ENCODE data around the gene GRID1. TPM values are rescaled to one million over a fixed set of nuclear protein-coding genes. Genes with fewer than 3 reads are reported as not detected.

GRID1 gene
- total and polyA plus RNA-seq, 11 donors: 0.69 to 3.4 (median 1.6) TPM

- no peak for TF ChIP-seq CTCF (IDR thresholded peaks at IDR 0.05)
- no peak for DNase-seq
- Histone ChIP-seq H3K4me1 (peaks cover 0 to 4% (median 0%) of the 10 kb centered on the region in 12 donors), H3K27ac (no peak overlapping the region), H3K27me3 (peaks cover 0 to 5% (median 0%) of the 10 kb centered on the region in 9 donors), H3K9me3 (no peaks in the 10 kb centered on the region), H3K4me3 (no peak overlapping the region), H3K36me3 (no peaks in the 10 kb centered on the region)
- 85 to 91% (median 89%) methylated on average over 3 to 6 of the region's 6 CpGs for WGBS, 4 donors
- no peak for ATAC-seq
- intact Hi-C loops (cut with DNase I): loop anchor here in 2 of 10 donors (5.0 to 10.0 kb wide), 2 partner anchors 268 to 515 kb away; no protein-coding TSS in a partner anchor
These were observed 303.9 kb downstream of the GRID1 start for GRCh38 chr10:86062647-86063145.

- H3K9me3 ChIP-seq: no peaks in the 10 kb centered on the region
- intact Hi-C loops (cut with DNase I): loop anchor here in 2 of 10 donors (5.0 to 10.0 kb wide), 2 partner anchors 267 to 515 kb away; no protein-coding TSS in a partner anchor
- no peak overlapping the region for H3K27ac ChIP-seq
- no peak for DNase-seq
- peaks cover 0 to 5% (median 0%) of the 10 kb centered on the region in 9 donors for H3K27me3 ChIP-seq
- H3K4me1 ChIP-seq: peaks cover 0 to 9% (median 0%) of the 10 kb centered on the region in 12 donors
- H3K4me3 ChIP-seq: no peak overlapping the region
- no peaks in the 10 kb centered on the region for H3K36me3 ChIP-seq
- WGBS, 4 donors: 86 to 91% (median 88%) methylated on average over 8 of the region's 8 CpGs
- no peak for ATAC-seq
- TF ChIP-seq CTCF (IDR thresholded peaks at IDR 0.05) (no peak), POLR2A (IDR thresholded peaks at IDR 0.05) (no peak)
These were observed 304.4 kb downstream of the GRID1 start for GRCh38 chr10:86062198-86062550.

- intact Hi-C loops (cut with DNase I): loop anchor here in 2 of 10 donors (5.0 to 10.0 kb wide), 2 partner anchors 267 to 514 kb away; no protein-coding TSS in a partner anchor
- no peak for DNase-seq
- no peak for TF ChIP-seq CTCF (IDR thresholded peaks at IDR 0.05)
- TF ChIP-seq POLR2A (IDR thresholded peaks at IDR 0.05): no peak
- Histone ChIP-seq H3K4me1 (peaks cover 0 to 11% (median 0%) of the 10 kb centered on the region in 12 donors), H3K9me3 (no peaks in the 10 kb centered on the region), H3K4me3 (no peak overlapping the region), H3K36me3 (no peaks in the 10 kb centered on the region), H3K27me3 (peaks cover 0 to 5% (median 0%) of the 10 kb centered on the region in 9 donors), H3K27ac (no peak overlapping the region)
- 69 to 75% (median 70%) methylated on average over 7 of the region's 7 CpGs for WGBS, 4 donors
- ATAC-seq: no peak
These were observed 305.1 kb downstream of the GRID1 start for GRCh38 chr10:86061278-86062197.
